K562 (cell line): ENCODE measurements around the gene NEB. TPM values are rescaled to one million over a fixed set of nuclear protein-coding genes. Genes with fewer than 3 reads are reported as not detected.

ENCODE experiments used
- ARID2 ChIP-seq: fragments of 450-650 bp; IDR thresholded peaks from 2 replicates; pipeline ENCODE4 v1.6.1; 2017; ENCODE audit warnings: antibody characterized with exemption, mild to moderate bottlenecking
- ASH1L ChIP-seq: fragments of 450-650 bp; IDR thresholded peaks from 2 replicates; pipeline ENCODE4 v1.6.1; 2018; ENCODE audit warnings: borderline replicate concordance, mild to moderate bottlenecking, low read depth; ENCODE audit not compliant: partially characterized antibody
- CHCHD3 ChIP-seq: fragments of 250-450 bp; sonication (Bioruptor Pico); IDR thresholded peaks from 2 replicates; pipeline ENCODE4 v2.1.2; 2022; ENCODE audit warnings: mild to moderate bottlenecking
- CTBP1 ChIP-seq: fragments of 450-650 bp; IDR thresholded peaks from 2 replicates; pipeline ENCODE4 v1.6.1; 2016; ENCODE audit warnings: borderline replicate concordance
- ETV1 ChIP-seq: fragments of 450-650 bp; conservative IDR thresholded peaks from 2 replicates; pipeline ENCODE4 v1.6.1; 2016; ENCODE audit warnings: missing genetic modification characterization, control low read depth, low read depth, missing compliant biosample characterization
- EWSR1 ChIP-seq: fragments of 450-650 bp; IDR thresholded peaks from 2 replicates; pipeline ENCODE4 v1.6.1; 2018; ENCODE audit warnings: borderline replicate concordance, mild to moderate bottlenecking, low read depth, moderate library complexity; ENCODE audit not compliant: partially characterized antibody
- HES1 ChIP-seq: fragments of 450-650 bp; IDR thresholded peaks from 2 replicates; pipeline ENCODE4 v1.6.1; 2016; ENCODE audit warnings: low read depth, mild to moderate bottlenecking, moderate library complexity
- IFI16 ChIP-seq: fragments of 250-450 bp; sonication (Bioruptor Pico); IDR thresholded peaks from 2 replicates; pipeline ENCODE4 v2.1.2; 2022; ENCODE audit warnings: mild to moderate bottlenecking, inconsistent platforms
- MCM5 ChIP-seq: fragments of 450-650 bp; IDR thresholded peaks from 2 replicates; pipeline ENCODE4 v1.6.1; 2016; ENCODE audit warnings: low read depth
- MEF2D ChIP-seq: conservative IDR thresholded peaks from 2 replicates; pipeline ENCODE4 v1.6.1; 2016; ENCODE audit warnings: low read depth, missing genetic modification characterization, missing compliant biosample characterization
- MGA ChIP-seq: fragments of 450-650 bp; IDR thresholded peaks from 2 replicates; pipeline ENCODE4 v1.6.1; 2016; ENCODE audit warnings: mild to moderate bottlenecking, moderate library complexity
- POU5F1 ChIP-seq: fragments of 150-350 bp; IDR thresholded peaks from 2 replicates; pipeline ENCODE4 v1.6.1; 2014; ENCODE audit warnings: borderline replicate concordance, low read length, low read depth, mild to moderate bottlenecking; ENCODE audit not compliant: partially characterized antibody
- RFX7 ChIP-seq: fragments of 250-450 bp; sonication (Bioruptor Pico); IDR thresholded peaks from 2 replicates; pipeline ENCODE4 v1.5.1; 2021; ENCODE audit warnings: mild to moderate bottlenecking
- RHOXF2B ChIP-seq: fragments of 250-450 bp; sonication (Bioruptor Pico); conservative IDR thresholded peaks from 2 replicates; pipeline ENCODE4 v1.5.1; 2021
- SNIP1 ChIP-seq: fragments of 450-650 bp; IDR thresholded peaks from 2 replicates; pipeline ENCODE4 v1.7.1; 2017; ENCODE audit warnings: low read depth, mild to moderate bottlenecking
- TARDBP ChIP-seq: fragments of 450-650 bp; IDR thresholded peaks from 2 replicates; pipeline ENCODE4 v1.6.1; 2016
- ZNF217 ChIP-seq: sonication (generic); formaldehyde crosslinking; IDR thresholded peaks from 2 replicates; pipeline ENCODE4 v1.8.0; 2022; ENCODE audit warnings: mild to moderate bottlenecking, missing genetic modification reagents
- ZNF316 ChIP-seq: fragments of 450-650 bp; IDR thresholded peaks from 2 replicates; pipeline ENCODE4 v1.6.1; 2016
- polyA plus RNA-seq, 8 experiments: library from polyadenylated mRNA; depleted of rRNA in 4 of 8; stranded (reverse) in 5 of 8; unstranded in 3 of 8; fragments of >200 nt; fragmentation: Nextera tagmentation in 2 of 8; fragmentation: Illumina TruSeq in 1 of 8; extraction: Ambion mirVana in 2 of 8; extraction: Trizol in 1 of 8; gene quantifications; 2 replicates each; pipeline versions ENCODE4 v1.2.1 to v1.2.3, GENCODE V29; 2011 to 2014; ENCODE audit warnings: inconsistent platforms in 1 of 8, missing spikeins in 1 of 8
- total RNA-seq, 7 experiments: library from RNA; depleted of rRNA in 6 of 7; stranded (reverse); fragments of >200 nt in 6 of 7; fragmentation: Illumina TruSeq in 2 of 7; extraction: Trizol in 2 of 7; gene quantifications; 2 replicates each; pipeline versions ENCODE4 v1.2.1 to v1.2.3, GENCODE V29; 2011 to 2021; ENCODE audit warnings: low replicate concordance in 1 of 7

The NEB gene
- total and polyA plus RNA-seq, 9 of the 15 experiments (the other 6 are each of a cell fraction or from before 2014, with no cell fraction given), result 1.7 to 3.8 (median 2.9) TPM

GRCh38 chr2:151782378-151783132 is 48.3 kb upstream of the NEB start (continued):
- TF ChIP-seq ASH1L (no peak), ARID2 (no peak), MGA (peak; percentile 36; the same call in 1 of the 2 replicates), MCM5 (no peak), TARDBP (no peak), ZNF316 (no peak), MEF2D (tag) (no peak), RHOXF2B (no peak), ZNF217 (CRISPR knock-in tag) (no peak), CTBP1 (peak; percentile 36; the same call in 1 of the 2 replicates), CHCHD3 (CRISPR knock-in tag) (no peak), IFI16 (CRISPR knock-in tag) (no peak), EWSR1 (no peak), RFX7 (CRISPR knock-in tag) (no peak), ETV1 (tag) (0 out of 2 replicates have a peak, but pooled peaks have one; percentile 9), POU5F1 (no peak), HES1 (peak; percentile 91), SNIP1 (no peak)
